Activated CD4-positive, alpha-beta T cell treated with anti-CD3 and anti-CD28 coated beads for 36 hours (primary cell): Measurements from ENCODE around the gene LZIC. TPM values are rescaled to one million over a fixed set of nuclear protein-coding genes. Genes with fewer than 3 reads are reported as not detected.

ENCODE experiments used
- ATAC-seq: fragments of 200-7000 bp; cut with Tn5 transposase; one replicate; pipeline ENCODE4 v1.10.0; 2021; ENCODE audit warnings: mild to moderate bottlenecking, moderate library complexity
- CTCF ChIA-PET: fragments of 350-600 bp; sonication (Branson Sonifier 250); formaldehyde crosslinking; loops from one replicate; lab custom pipeline; 2021; ENCODE audit warnings: antibody characterized with exemption; lab: Charles Lee
- POLR2A ChIA-PET: fragments of 350-600 bp; sonication (Branson Sonifier 250); formaldehyde crosslinking; loops from one replicate; lab custom pipeline; 2021; ENCODE audit warnings: antibody characterized with exemption, inconsistent platforms; lab: Charles Lee
- DNase-seq: peaks from one replicate; pipeline ENCODE4 v3.0.0-alpha.2; 2020
- H3K27ac Mint-ChIP-seq: one replicate; pipeline ENCODE4 v1.8.0; 2021; ENCODE audit warnings: mixed read lengths
- H3K27me3 Mint-ChIP-seq: one replicate; pipeline ENCODE4 v1.8.0; 2021; ENCODE audit warnings: mixed read lengths
- H3K36me3 Mint-ChIP-seq: one replicate; pipeline ENCODE4 v1.8.0; 2021; ENCODE audit warnings: low read depth, mixed read lengths
- H3K4me1 Mint-ChIP-seq: one replicate; pipeline ENCODE4 v1.8.0; 2021; ENCODE audit warnings: mixed read lengths
- H3K4me3 Mint-ChIP-seq: one replicate; pipeline ENCODE4 v1.8.0; 2021; ENCODE audit warnings: mild to moderate bottlenecking, moderate library complexity, mixed read lengths
- H3K9me3 Mint-ChIP-seq: one replicate; pipeline ENCODE4 v1.8.0; 2021; ENCODE audit warnings: low read depth, mixed read lengths
- intact Hi-C, 2 experiments: fragments of 100-400 bp; cut with DNase I in 1 of 2; cut with micrococcal nuclease in 1 of 2; formaldehyde crosslinking; loops; one replicate each; pipeline versions ENCODE4 v1.14.2 to v1.15.1; 2022 to 2024; cut with DNase I, micrococcal nuclease
- total RNA-seq, 2 experiments: library from RNA; stranded (reverse); gene quantifications; one replicate each; pipeline ENCODE4 v1.2.3, GENCODE V29; 2021

Gene LZIC
- total RNA-seq, 2 experiments from 2014 or later: 23.4 to 32.0 TPM

GRCh38 chr1:9910423-9911178, 32.6 kb downstream of the LZIC start:
- Mint-ChIP-seq H3K27ac (peak overlapping the region; percentile 92), H3K4me3 (peak overlapping the region; percentile 82)
- ATAC-seq: peak; percentile 96

DNA sequence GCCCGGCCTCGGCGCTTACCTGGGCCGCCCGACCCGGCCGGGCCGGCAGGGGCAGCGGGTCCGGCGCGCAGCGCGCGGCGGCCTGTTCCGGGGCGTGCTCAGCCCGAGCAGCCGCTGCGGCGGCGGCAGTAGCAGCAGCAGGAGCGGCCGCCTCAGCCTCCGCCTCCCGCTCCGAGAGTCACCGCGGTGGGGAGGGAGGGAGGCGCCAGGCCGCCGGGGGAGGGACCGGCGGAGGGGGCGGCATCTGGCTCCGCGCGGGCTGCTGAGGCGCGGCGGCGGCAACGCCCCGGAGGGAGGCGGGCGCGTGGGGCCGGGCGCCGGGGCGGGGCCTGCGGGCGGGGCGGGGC, 33.1 kb downstream of the LZIC start, which contains the start of gene CTNNBIP1:
CTNNBIP1 (minus strand) TSS at position 194 of the 347 bp plus-strand sequence. CDS start 38,205 bp downstream, outside the sequence.
- Mint-ChIP-seq H3K4me1 (peaks cover 26% of the 10 kb centered on the region), H3K4me3 (peak within 1 kb of the TSS; percentile 83), H3K27me3 (no peaks in the 10 kb centered on the region), H3K27ac (peak within 1 kb of the TSS; percentile 92), H3K9me3 (no peaks in the 10 kb centered on the region), H3K36me3 (no peaks in the 10 kb centered on the region)
- DNase-seq (no peak), ATAC-seq (peak; percentile 81)
- ChIA-PET CTCF (interaction anchor here (1.2 kb wide), 1 partner anchor 33 kb away, joined by 11 read pairs; the partner anchor contains the start of genes LZIC and NMNAT1), POLR2A (no interaction called here)
- intact Hi-C loops: loop anchor here (1.0 to 5.0 kb wide), 23 partner anchors 33 to 1772 kb away; partner anchors contain the start of genes LZIC (in 2 of the 2), NMNAT1 (in 2 of the 2), SLC25A33 (in 2 of the 2) and UBE4B (in 2 of the 2)

More at GRCh38 chr1:9910423-9911178, 32.6 kb downstream of the LZIC start:
- DNase-seq: peak; percentile 100
- POLR2A ChIA-PET: interaction anchor here (0.6 kb wide), 3 partner anchors 42 to 278 kb away, joined by 4 to 7 read pairs (median 5); no protein-coding TSS in a partner anchor
- H3K36me3 Mint-ChIP-seq: no peaks in the 10 kb centered on the region
- intact Hi-C loops: loop anchor here (1.0 to 5.0 kb wide), 23 partner anchors 33 to 1772 kb away; partner anchors contain the start of genes LZIC (in 2 of the 2), NMNAT1 (in 2 of the 2), SLC25A33 (in 2 of the 2) and UBE4B (in 2 of the 2)
- peaks cover 23% of the 10 kb centered on the region for H3K4me1 Mint-ChIP-seq
- no peaks in the 10 kb centered on the region for H3K27me3 Mint-ChIP-seq
- CTCF ChIA-PET: interaction anchor here (1.0 to 1.2 kb wide), 2 partner anchors 32 to 126 kb away, joined by 4 to 11 read pairs; partner anchors contain the start of genes LZIC and NMNAT1
- no peaks in the 10 kb centered on the region for H3K9me3 Mint-ChIP-seq

DNA sequence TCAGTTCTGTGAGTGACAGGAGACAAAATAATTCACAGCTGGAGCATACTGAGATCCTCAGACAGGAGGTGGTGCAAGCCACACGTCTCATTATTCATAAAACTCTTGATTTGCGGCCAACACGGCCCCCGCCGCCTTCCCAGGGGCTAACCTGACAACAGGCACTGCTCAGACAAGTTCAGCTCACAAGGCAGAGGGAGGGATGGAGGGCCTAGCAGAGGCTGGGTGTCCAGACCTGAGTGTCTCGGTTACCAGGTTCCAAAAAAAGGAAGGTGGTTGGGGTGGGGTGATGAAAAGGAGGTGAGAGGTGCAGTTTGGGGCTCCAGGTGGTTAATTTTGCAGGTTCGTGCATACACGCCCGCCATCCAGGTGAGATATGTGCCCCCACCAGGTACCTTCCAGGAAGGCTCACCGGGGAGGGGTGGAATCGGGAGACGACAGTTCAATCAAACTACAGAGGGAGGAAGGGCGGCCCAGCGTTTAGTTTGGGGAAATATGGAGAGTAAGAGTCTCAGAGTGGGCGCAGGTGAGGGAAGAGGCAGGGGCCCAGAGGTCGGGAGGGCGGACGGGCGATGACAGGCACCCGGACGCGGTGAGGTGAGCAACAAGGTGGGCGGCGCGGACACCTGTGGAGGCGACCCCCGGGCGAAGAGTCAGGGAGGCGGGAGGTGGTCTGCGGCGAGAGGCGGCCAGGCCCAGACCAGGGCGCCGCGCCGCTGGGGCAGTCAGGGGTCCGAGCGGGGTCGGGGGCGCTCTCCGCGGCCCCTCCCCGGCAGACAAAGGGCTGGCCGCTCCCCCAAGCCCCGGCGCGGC, 33.8 kb downstream of the LZIC start:
- Mint-ChIP-seq H3K36me3 (no peaks in the 10 kb centered on the region), H3K9me3 (no peaks in the 10 kb centered on the region), H3K27ac (peak overlapping the region; percentile 77), H3K4me3 (peak overlapping the region; percentile 83), H3K27me3 (no peaks in the 10 kb centered on the region), H3K4me1 (peaks cover 33% of the 10 kb centered on the region)
- POLR2A ChIA-PET: no interaction called here
- ATAC-seq: no peak
- intact Hi-C loops: loop anchor here (1.0 to 5.0 kb wide), 23 partner anchors 32 to 1773 kb away; partner anchors contain the start of genes LZIC (in 2 of the 2), NMNAT1 (in 2 of the 2), SLC25A33 (in 2 of the 2) and UBE4B (in 2 of the 2)
- CTCF ChIA-PET: interaction anchor here (0.6 to 0.9 kb wide), 2 partner anchors 9 to 39 kb away, joined by 3 read pairs; no protein-coding TSS in a partner anchor
- peak; percentile 69 for DNase-seq

- Mint-ChIP-seq H3K27ac (peak overlapping the region; percentile 77), H3K4me1 (peaks cover 37% of the 10 kb centered on the region), H3K9me3 (no peaks in the 10 kb centered on the region), H3K36me3 (no peaks in the 10 kb centered on the region), H3K27me3 (no peaks in the 10 kb centered on the region), H3K4me3 (peak overlapping the region; percentile 83)
- ATAC-seq: no peak
- CTCF ChIA-PET: interaction anchor here (0.6 to 0.9 kb wide), 2 partner anchors 9 to 39 kb away, joined by 3 read pairs; no protein-coding TSS in a partner anchor
- POLR2A ChIA-PET: no interaction called here
- DNase-seq: no peak
- intact Hi-C loops: no loop called here
Measured at GRCh38 chr1:9908871-9909233, 34.3 kb downstream of the LZIC start.

DNA sequence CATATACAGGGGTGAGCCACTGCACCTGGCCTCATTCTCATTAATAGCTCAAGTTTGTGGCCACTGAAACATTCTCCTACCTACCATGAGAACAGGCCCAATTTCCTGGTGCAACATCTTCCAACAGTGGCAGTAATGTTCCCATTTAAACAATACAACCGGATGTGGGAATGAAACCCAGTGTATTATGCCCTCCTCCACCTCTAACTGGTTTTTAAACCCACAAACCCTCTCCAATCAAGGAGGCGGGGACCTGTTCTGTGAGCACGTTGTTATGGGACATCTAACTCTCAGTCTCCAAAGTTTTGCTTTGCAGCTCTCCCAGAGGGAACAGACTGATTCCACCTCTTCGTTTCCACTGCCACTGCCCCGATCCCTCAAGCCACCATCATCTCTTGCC, 35.8 kb downstream of the LZIC start:
- ATAC-seq (no peak), DNase-seq (no peak)
- no peak overlapping the region for H3K4me3 Mint-ChIP-seq
- no peak overlapping the region for H3K27ac Mint-ChIP-seq
- CTCF ChIA-PET: interaction anchor here (0.6 to 1.1 kb wide), 3 partner anchors 9 to 319 kb away, joined by 3 to 4 read pairs (median 3); no protein-coding TSS in a partner anchor
- peaks cover 46% of the 10 kb centered on the region for H3K4me1 Mint-ChIP-seq
- no peaks in the 10 kb centered on the region for H3K27me3 Mint-ChIP-seq
- no peaks in the 10 kb centered on the region for H3K9me3 Mint-ChIP-seq
- POLR2A ChIA-PET: interaction anchor here (0.6 kb wide), 1 partner anchor 38 kb away, joined by 5 read pairs; no protein-coding TSS in a partner anchor
- H3K36me3 Mint-ChIP-seq: no peaks in the 10 kb centered on the region
- intact Hi-C loops: no loop called here

- Mint-ChIP-seq H3K27ac (no peak overlapping the region), H3K4me1 (peaks cover 42% of the 10 kb centered on the region), H3K27me3 (no peaks in the 10 kb centered on the region), H3K9me3 (no peaks in the 10 kb centered on the region), H3K36me3 (no peaks in the 10 kb centered on the region), H3K4me3 (no peak overlapping the region)
- POLR2A ChIA-PET: no interaction called here
- DNase-seq (no peak), ATAC-seq (no peak)
- intact Hi-C loops: no loop called here
- CTCF ChIA-PET: interaction anchor here (0.6 to 1.1 kb wide), 2 partner anchors 10 to 785 kb away, joined by 3 to 4 read pairs; no protein-coding TSS in a partner anchor
Measured at GRCh38 chr1:9906466-9906865, 36.7 kb downstream of the LZIC start.

DNA sequence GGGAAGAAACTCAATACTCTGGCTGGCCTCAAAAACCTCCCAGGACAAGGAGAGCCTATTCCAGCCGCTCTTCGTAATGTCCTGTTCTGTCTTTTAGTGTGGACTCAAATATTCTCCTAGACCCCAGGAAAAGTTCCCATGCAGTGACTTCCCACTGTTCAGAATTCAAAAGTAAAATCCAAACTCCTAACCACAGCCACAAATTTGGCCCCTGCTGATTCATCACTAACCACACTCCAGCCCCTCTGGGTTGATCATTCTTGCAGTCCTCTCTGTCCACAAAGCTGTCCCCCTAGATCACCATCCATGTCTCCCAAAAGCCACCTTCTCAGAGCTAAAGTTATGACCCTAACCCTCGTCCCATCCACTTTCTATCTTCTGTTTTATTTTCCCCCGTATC, 38.2 kb downstream of the LZIC start:
- H3K36me3 Mint-ChIP-seq: no peaks in the 10 kb centered on the region
- DNase-seq: no peak

DNA sequence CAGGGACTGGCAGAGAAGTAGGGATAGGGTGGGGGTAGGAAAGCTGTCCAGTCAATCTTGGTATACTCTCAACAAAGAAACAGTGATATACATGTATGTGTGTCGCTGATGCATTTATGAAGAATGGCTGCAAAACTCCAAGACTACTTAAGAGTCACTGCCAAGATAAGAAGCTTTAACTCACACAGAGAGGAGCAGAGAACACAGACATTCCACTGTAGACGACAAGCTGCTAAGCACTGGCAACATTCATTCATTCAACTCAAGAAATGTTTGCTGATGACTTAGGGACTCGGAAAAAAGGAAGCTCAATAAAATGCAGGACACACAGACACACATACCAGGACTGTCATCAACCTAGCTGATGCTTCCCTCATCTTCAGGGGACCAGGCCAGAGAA, 38.6 kb downstream of the LZIC start:
- ATAC-seq: no peak
- DNase-seq: no peak
- H3K27ac Mint-ChIP-seq: peak overlapping the region; percentile 69
- H3K4me1 Mint-ChIP-seq: peaks cover 43% of the 10 kb centered on the region
- ChIA-PET CTCF (interaction anchor here (1.1 to 2.1 kb wide), 3 partner anchors 26 to 120 kb away, joined by 4 to 6 read pairs (median 4); no protein-coding TSS in a partner anchor), POLR2A (interaction anchor here (0.5 to 1.3 kb wide), 5 partner anchors 27 to 142 kb away, joined by 3 to 5 read pairs (median 4); partner anchors contain the start of genes LZIC and NMNAT1)
- H3K27me3 Mint-ChIP-seq: no peaks in the 10 kb centered on the region
- H3K36me3 Mint-ChIP-seq: no peaks in the 10 kb centered on the region
- no peak overlapping the region for H3K4me3 Mint-ChIP-seq
- no peaks in the 10 kb centered on the region for H3K9me3 Mint-ChIP-seq
- intact Hi-C loops: loop anchor here (1.0 to 5.0 kb wide), 3 partner anchors 38 to 266 kb away; partner anchors contain the start of genes LZIC (in 1 of the 2) and NMNAT1 (in 1 of the 2)

More for the DNA sequence above, 38.2 kb downstream of the LZIC start:
- ChIA-PET CTCF (interaction anchor here (2.1 kb wide), 1 partner anchor 121 kb away, joined by 6 read pairs; no protein-coding TSS in a partner anchor), POLR2A (interaction anchor here (0.7 kb wide), 1 partner anchor 142 kb away, joined by 3 read pairs; no protein-coding TSS in a partner anchor)
- ATAC-seq: no peak
- H3K4me1 Mint-ChIP-seq: peaks cover 43% of the 10 kb centered on the region
- H3K9me3 Mint-ChIP-seq: no peaks in the 10 kb centered on the region
- peak overlapping the region; percentile 11 for H3K27ac Mint-ChIP-seq
- H3K4me3 Mint-ChIP-seq: no peak overlapping the region
- intact Hi-C loops: no loop called here
- no peaks in the 10 kb centered on the region for H3K27me3 Mint-ChIP-seq

DNA sequence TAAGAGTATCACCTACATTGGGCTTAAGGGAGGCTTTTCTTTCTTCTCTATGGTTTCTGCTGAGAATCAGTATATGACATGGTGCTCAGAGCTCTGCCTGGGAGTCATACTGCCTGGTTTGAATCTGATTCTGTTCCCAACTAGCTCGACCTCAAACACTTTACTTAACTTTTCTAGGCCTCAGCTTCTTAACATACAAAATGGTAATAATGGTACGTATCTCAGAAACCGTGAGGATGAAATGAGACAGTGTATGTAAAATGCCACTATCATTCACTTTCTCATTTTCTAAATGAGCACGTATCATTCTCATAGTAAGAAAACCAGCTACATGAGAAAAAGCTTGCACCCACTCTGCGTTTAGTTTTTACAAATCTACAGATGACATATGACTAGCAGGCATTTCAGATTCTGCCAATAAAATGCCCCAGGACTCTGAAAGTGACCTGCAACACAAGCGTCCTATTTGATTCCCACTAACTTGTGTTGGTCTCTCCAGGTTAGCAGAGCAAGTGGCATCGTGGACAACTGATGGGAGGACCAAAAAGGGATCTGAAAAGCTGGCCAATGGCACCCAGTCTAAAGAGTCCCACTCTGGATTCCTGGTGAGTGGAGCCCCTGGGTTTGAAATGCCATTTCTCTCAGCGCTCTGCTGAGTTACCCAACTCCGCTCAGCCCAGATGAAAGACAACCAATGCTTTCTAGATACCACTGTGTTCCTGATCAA, 39.2 kb downstream of the LZIC start:
- ATAC-seq (peak; percentile 92), DNase-seq (peak; percentile 43)
- H3K9me3 Mint-ChIP-seq: no peaks in the 10 kb centered on the region
- H3K4me1 Mint-ChIP-seq: peaks cover 37% of the 10 kb centered on the region
- no peaks in the 10 kb centered on the region for H3K36me3 Mint-ChIP-seq
- H3K27me3 Mint-ChIP-seq: no peaks in the 10 kb centered on the region
- CTCF ChIA-PET: interaction anchor here (0.7 to 2.1 kb wide), 5 partner anchors 26 to 1343 kb away, joined by 4 to 6 read pairs (median 4); no protein-coding TSS in a partner anchor
- POLR2A ChIA-PET: interaction anchor here (0.5 to 1.3 kb wide), 5 partner anchors 26 to 277 kb away, joined by 3 to 5 read pairs (median 4); partner anchors contain the start of genes LZIC and NMNAT1
- peak overlapping the region; percentile 77 for H3K27ac Mint-ChIP-seq
- intact Hi-C loops: loop anchor here (1.0 to 5.0 kb wide), 3 partner anchors 38 to 266 kb away; partner anchors contain the start of genes LZIC (in 1 of the 2) and NMNAT1 (in 1 of the 2)
- H3K4me3 Mint-ChIP-seq: no peak overlapping the region
